GM18517 (cell line): ENCODE measurements around the gene TBCCD1.

ENCODE experiments used
- ATAC-seq: cut with Tn5 transposase; IDR thresholded peaks from one replicate; pipeline ENCODE4 v1.9.1; 2021; ENCODE audit warnings: mild to moderate bottlenecking, moderate library complexity; ENCODE audit not compliant: unreplicated experiment

The TBCCD1 gene

DNA sequence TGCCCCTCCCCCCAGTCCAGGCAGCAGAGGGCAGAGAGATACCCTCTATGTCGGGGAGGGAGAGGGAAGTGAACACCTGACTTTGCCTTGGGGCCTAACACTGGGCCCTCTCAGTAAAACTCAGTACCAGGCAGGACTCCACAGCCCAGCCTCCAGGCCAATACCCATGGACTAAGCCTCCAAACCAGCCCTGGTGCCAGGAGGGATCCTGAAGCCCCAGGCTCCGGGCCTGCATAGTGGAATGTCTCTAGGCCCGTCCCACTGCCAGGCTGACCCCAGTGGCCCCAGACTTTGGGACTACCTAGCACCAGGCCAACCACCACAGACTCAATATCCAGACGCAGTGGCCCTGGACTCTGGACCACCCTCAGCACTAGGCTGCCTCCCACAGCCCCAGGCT, 69.5 kb downstream of the TBCCD1 start:
- ATAC-seq = no peak

- no peak for ATAC-seq
Measured at GRCh38 chr3:186496635-186497034, 70.5 kb downstream of the TBCCD1 start.
